GM21529 (cell line): ENCODE measurements around the gene ALLC.

ENCODE experiments used
- ATAC-seq: cut with Tn5 transposase; IDR thresholded peaks from one replicate; pipeline ENCODE4 v1.9.1; 2021; ENCODE audit not compliant: unreplicated experiment

ALLC gene

DNA sequence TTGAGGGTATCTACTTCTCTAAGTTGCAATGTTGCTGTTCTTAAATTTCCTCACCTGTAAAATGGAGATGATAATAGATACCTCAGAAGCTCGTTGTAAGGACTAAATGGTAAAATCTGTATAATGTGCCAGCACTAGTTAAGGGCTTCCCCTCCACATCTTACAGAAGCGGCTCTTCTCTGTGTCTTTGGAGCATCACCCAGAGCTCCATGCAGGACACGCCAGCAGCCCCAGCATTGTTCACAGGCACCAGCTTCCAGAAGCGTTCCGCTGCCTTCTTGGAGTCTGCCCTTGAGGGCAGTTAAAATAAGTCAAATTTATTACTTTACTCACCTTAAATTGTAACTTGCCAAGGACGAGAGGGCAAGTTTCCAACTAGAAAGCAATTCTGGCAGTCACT, 51.2 kb downstream of the ALLC start:
- ATAC-seq: no peak

DNA sequence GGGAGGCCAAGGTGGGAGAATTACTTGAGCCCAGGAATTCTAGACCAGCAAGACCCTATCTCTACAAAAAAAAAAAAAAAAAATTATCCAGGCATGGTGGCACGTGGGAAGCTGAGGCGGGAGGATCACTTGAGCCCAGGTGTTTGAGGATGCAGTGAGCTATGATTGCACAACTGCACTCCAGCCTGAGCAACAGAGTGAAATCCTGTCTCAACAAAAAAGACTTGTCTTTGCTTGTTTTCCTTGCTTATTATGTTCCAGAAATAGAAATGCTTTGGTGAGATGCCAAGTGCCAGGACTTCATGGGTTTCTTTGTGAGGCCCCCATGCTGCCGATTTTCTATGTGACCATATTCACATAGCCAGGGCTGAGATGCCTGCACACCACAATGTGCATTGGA, 54.4 kb downstream of the ALLC start:
- ATAC-seq: no peak

DNA sequence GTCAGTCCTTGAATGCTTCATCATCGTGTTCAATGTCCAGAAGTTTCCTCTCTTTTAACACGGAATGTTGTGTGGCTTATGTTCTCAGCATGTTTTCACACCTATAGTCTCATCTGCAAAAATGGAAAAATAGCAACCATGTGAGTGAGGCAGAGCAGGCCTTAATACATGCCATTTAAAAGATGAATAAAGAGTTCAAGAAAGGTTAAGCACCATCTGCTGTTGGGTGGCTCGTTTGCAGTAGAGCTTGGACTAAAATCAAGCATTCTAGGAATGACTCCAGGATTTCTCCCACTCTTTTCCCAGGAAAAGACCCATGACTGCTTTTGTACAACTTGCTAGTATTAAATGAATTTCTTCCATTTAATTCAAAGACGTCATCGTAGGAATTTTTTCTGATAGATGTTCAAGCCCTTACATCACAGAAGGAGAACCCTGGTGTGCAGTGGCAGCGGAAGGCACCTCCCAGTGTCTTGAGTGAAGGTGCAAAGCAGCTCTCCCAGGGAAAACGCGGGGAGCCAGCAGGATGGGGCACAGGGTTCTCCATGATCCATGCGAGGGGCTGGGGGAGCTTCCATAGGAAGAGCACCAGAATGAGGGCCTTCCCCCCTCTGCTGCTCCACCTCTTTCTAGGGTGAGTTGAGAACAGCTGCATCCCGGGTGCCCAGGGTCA, 55.0 kb downstream of the ALLC start:
- no peak for ATAC-seq

GRCh38 chr2:3718679-3719078, 60.7 kb downstream of the ALLC start:
- ATAC-seq: no peak

- no peak for ATAC-seq
These were observed 67.0 kb downstream of the ALLC start for GRCh38 chr2:3725002-3725401.

- ATAC-seq: no peak
These were observed 67.7 kb downstream of the ALLC start for GRCh38 chr2:3725458-3726250.

- ATAC-seq: no peak
These were observed 68.5 kb downstream of the ALLC start for GRCh38 chr2:3726511-3726910.

GRCh38 chr2:3727397-3728045, 69.5 kb downstream of the ALLC start:
- ATAC-seq: no peak

DNA sequence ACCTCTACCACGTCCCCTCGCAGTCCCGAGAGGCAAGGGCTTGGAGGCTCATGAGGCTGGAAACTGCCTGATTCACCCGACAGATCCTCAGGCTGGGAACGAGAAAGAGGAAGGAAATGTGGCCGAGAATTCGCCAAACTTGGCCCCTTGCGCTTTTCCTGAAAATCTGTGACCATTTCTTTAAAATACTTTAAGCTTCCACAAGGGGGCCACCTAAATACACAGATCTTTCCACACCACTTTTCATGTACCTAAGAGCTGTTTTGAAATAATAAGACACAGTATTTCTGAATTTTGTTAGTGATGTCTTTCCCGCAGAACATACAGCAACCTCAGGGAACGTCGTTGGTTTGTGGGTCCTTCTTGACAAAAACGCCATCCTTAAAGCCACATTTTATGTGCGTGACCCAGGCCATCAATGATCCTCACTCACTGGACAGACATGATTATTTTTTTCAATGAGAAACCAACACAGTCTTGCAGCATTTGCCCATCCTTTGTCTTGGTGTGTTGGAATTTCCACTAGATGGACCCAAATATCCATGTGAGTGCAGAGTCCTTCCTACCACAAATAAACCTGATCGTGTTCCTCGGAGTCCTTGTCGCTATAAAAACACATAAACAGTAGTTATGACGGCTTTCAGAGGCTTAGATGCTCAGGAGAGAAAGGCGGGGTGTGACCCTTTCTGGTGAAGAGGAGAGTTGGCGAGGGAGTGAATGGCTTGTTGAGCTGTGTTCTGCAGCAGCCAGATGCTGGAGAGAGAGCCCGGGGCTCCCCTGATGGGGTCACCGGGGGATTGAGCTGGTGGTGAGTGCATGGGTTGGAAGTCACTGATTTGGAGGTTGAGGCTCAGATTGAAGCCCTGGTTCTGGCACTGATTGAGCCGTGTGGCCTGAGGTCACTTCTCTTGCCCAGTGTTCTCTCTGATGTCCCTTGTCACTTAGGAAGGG, 70.4 kb downstream of the ALLC start:
- ATAC-seq: peak; percentile 54

- no peak for ATAC-seq
These were observed 71.1 kb downstream of the ALLC start for GRCh38 chr2:3729055-3729448.

GRCh38 chr2:3729786-3730185, 71.8 kb downstream of the ALLC start:
- no peak for ATAC-seq

DNA sequence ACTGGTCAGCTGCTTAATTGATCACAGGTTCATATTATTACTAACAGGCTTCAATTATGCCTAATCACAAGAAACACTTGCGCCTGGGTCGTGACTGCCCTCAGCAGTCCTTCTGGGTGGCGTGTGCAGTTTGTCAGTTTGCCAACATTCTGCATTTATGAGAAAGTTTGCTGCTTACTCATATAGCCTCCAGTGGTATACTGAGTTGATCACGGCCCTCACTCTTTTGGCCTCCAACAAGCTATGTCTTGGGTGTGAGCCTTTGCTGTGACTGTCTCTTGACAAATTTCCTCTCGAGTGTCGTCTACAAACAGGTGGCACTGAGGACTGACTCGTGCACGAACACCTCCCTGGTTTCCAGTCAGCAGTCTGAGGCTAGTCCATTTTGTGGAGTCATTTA, 72.6 kb downstream of the ALLC start:
- no peak for ATAC-seq

DNA sequence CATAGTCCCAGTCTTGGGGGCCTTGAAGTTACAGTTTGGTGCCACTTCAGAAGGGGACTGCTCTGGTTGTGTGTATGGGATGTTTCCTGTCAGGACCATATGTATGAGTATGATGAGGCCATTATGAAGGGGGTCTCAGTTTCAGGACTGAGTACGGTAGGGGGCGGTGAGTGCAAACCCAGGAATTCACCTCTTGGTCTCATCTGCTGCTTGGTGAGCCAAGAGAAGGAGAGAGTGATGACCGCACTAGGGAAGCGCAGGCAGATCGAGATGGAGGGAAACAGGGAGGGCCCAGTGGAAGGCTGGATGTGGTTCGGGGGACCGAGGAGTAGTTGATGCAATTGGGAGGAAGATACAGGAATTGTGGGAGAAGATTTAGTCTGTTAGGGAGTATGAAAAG, 73.8 kb downstream of the ALLC start:
- no peak for ATAC-seq

- no peak for ATAC-seq
These were observed 78.1 kb downstream of the ALLC start for GRCh38 chr2:3736112-3736511.

GRCh38 chr2:3737128-3737527, 79.1 kb downstream of the ALLC start:
- no peak for ATAC-seq

GRCh38 chr2:3738454-3738853, 80.5 kb downstream of the ALLC start:
- no peak for ATAC-seq

GRCh38 chr2:3739313-3739712, 81.3 kb downstream of the ALLC start:
- no peak for ATAC-seq

DNA sequence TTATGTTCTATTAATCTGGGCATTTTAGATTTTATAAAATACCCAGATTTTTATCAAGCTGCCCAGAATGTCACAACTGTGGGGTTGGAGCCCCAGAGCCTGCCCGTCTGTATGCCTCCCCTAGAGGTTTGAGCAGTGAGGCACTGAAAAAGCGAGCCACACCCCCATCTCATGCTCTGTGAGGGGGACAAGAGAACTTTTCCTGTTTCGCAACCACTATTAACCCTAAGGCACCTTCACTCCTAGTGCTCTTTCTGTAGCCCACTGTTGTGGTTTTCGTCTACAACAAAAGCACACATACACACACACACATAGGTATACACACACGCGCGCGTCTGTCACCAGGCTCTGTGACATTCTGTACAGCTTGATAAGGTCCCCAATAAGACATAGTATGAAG, 83.4 kb downstream of the ALLC start:
- ATAC-seq: no peak

GRCh38 chr2:3741867-3742602, 84.0 kb downstream of the ALLC start:
- no peak for ATAC-seq

DNA sequence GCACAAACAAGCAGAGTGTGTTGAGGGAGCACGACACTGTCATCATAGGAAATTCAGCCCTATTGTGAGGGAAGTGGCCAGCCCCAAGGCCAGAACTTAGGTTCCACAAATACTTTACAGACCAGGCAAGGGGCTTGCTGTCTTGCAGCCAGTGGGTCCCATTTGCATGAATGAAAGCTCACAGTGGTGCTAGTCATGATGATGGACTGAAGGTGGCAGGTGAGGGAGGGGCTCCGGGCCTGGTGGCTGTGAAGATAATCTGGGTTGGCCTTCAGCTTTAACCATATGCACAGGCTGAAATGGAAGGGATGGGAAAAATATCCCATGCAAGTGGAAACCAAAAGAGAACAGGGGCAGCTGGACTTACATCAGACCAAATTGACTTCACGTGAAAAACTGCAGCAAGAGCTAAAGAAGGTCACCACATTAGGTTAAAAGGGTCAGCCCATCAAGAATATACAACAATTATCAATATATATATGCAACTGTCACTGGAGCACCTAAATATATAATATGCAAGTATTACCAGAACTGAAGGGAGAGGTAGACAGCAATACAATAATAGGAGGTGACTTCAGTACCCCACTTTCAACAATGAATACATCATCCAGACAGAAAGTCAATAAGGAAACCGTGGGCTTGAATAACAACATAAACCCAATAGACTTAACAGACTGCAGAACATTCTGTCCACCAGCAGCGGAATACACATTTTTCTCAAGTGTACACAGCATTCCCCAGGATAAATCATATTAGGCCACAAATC, 84.9 kb downstream of the ALLC start:
- no peak for ATAC-seq
